Measurements from ENCODE around the gene RDH13. TPM values are rescaled to one million over a fixed set of nuclear protein-coding genes. Genes with fewer than 3 reads are reported as not detected.
"Not testable (repeated sequence)": the region's sequence is repeated elsewhere in the genome, so short reads cannot be mapped to it uniquely, and the experiment has no call there.

RDH13 gene
- polyA plus RNA-seq, 1 experiment = 6.1 TPM

DNA sequence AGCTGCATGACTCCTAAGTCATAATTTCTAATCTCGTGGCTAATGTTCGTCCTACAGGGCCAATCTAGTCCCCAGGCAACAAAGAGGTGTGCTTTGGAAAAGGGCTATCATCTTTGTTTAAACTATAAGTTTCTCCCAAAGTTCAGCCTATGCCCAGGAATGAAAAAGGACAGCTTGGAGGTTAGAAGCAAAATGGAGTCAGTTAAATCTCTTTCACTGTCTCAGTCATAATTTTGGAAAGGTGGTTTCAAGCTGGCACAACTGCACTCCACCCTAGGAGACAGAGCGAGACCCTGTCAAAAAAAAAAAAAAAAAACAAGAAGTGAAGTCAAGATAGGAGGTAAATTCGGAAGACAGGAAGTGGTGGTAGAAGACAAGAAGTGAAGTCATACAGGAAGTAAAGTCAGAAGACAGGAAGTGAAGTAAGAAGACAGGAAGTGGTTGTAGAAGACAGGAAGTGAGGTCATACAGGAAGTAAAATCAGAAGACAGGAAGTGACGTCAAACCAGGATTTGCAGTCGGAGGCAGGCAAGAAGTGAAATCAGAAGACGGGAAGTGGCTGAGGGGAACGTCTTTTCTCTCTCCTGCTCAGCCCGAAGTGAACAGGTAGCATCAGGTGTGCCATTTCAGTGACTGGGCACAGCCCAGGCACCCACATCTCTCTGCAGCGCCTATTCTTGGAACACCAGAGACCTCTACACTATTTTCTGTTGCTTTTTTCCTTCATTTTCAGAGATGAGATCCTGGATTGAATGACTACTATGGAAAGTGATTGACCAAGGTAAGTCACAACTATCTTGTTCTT, 57.1 kb downstream of the RDH13 start:
- no peak for TF ChIP-seq CTCF (IDR thresholded peaks at IDR 0.05; ENCODE audit: insufficient read depth, low read depth, low read length)
- DNase-seq (ENCODE audit: low read depth) = no peak
- Histone ChIP-seq H3K4me3 (ENCODE audit: low read depth, low read length) (no peak overlapping the region), H3K27me3 (ENCODE audit: control insufficient read depth, insufficient read depth, low read length) (no peaks in the 10 kb centered on the region), H3K36me3 (ENCODE audit: control insufficient read depth, insufficient read depth, low read length) (no peaks in the 10 kb centered on the region)
- ChIA-PET CTCF (no interaction called here), POLR2A (no interaction called here)

DNA sequence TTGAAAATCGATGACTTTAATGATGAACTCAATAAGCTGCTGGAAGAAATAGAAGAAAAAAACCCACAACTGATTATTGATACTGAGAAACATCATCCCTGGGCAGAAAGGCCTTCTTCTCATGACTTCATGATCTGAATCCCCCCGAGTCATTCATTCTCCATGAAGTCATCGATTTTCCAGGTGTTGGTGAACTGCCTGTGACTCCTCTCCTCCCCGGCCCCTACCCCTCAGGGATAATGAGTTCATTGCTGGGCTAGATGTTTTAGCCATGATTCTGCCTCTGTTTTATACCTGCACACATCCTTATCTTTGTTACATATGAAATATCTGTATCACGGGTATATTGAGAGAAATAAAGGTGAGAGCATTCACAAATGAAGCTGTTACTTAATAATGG, 62.2 kb downstream of the RDH13 start:
- ChIA-PET POLR2A (no interaction called here), CTCF (interaction anchor here (0.6 to 0.7 kb wide), 2 partner anchors 13 to 51 kb away, joined by 3 read pairs; no protein-coding TSS in a partner anchor)
- no peak for DNase-seq (ENCODE audit: low read depth)

DNA sequence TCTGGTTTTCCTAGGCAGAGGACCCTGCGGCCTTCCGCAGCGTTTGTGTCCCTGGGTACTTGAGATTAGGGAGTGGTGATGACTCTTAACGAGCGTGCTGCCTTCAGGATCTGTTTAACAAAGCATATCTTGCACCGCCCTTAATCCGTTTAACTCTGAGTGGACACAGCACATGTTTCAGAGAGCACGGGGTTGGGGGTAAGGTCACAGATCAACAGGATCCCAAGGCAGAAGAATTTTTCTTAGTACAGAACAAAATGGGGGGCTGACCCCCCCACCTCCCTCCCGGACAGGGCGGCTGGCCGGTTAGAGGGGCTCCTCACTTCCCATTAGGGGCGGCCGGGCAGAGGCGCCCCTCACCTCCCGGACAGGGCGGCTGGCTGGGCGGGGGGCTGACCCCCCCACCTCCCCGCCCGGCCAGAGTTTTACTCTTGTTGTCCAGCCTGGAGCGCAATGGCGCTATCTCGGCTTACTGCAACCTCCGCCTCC, 64.2 kb downstream of the RDH13 start:
- CTCF ChIA-PET; H3K4me3 ChIP-seq (ENCODE audit: low read depth, low read length); POLR2A ChIA-PET; DNase-seq (ENCODE audit: low read depth); H3K27me3 ChIP-seq (ENCODE audit: control insufficient read depth, insufficient read depth, low read length); H3K36me3 ChIP-seq (ENCODE audit: control insufficient read depth, insufficient read depth, low read length): not testable (repeated sequence)

More for the DNA sequence above, 62.2 kb downstream of the RDH13 start:
- Histone ChIP-seq H3K36me3 (ENCODE audit: control insufficient read depth, insufficient read depth, low read length) (no peaks in the 10 kb centered on the region), H3K27me3 (ENCODE audit: control insufficient read depth, insufficient read depth, low read length) (no peaks in the 10 kb centered on the region), H3K4me3 (ENCODE audit: low read depth, low read length) (no peak overlapping the region)
- no peak for TF ChIP-seq CTCF (IDR thresholded peaks at IDR 0.05; ENCODE audit: insufficient read depth, low read depth, low read length)

- no peaks in the 10 kb centered on the region for H3K27me3 ChIP-seq (ENCODE audit: control insufficient read depth, insufficient read depth, low read length)
- no peak overlapping the region for H3K4me3 ChIP-seq (ENCODE audit: low read depth, low read length)
- no peaks in the 10 kb centered on the region for H3K36me3 ChIP-seq (ENCODE audit: control insufficient read depth, insufficient read depth, low read length)
- no peak for DNase-seq (ENCODE audit: low read depth)
- ChIA-PET POLR2A (no interaction called here), CTCF (no interaction called here)
- no peak for TF ChIP-seq CTCF (IDR thresholded peaks at IDR 0.05; ENCODE audit: insufficient read depth, low read depth, low read length)
Measured at GRCh38 chr19:54995561-54995960, 67.4 kb downstream of the RDH13 start.

Other genes with a start within 250 kb of the RDH13 start
- not detected in 2 replicates for gene KIR3DL1, start 246.7 kb downstream of the RDH13 start, polyA plus RNA-seq (2011; rRNA removed)
- gene KIR2DS4, start 230.5 kb downstream of the RDH13 start, polyA plus RNA-seq (2011; rRNA removed) = not detected in 2 replicates
- gene KIR3DL2, start 212.7 kb downstream of the RDH13 start, polyA plus RNA-seq (2011; rRNA removed) = not detected in 2 replicates
- gene FCAR, start 188.9 kb downstream of the RDH13 start, polyA plus RNA-seq (2011; rRNA removed) = not detected in 2 replicates
- gene NCR1, start 157.0 kb downstream of the RDH13 start, polyA plus RNA-seq (2011; rRNA removed) = not detected in 2 replicates
- not detected in 2 replicates for gene NLRP7, start 115.6 kb downstream of the RDH13 start, polyA plus RNA-seq (2011; rRNA removed)
- not detected in 2 replicates for gene NLRP2, start 96.8 kb downstream of the RDH13 start, polyA plus RNA-seq (2011; rRNA removed)
- gene GP6, start 24.9 kb downstream of the RDH13 start, polyA plus RNA-seq (2011; rRNA removed) = not detected in 2 replicates
- 3.6 and 4.4 TPM in 2 replicates for gene EPS8L1, start 12.7 kb upstream of the RDH13 start, polyA plus RNA-seq (2011; rRNA removed)
- gene PPP1R12C, start 54.5 kb upstream of the RDH13 start, polyA plus RNA-seq (2011; rRNA removed) = 36.0 and 50.8 TPM in 2 replicates
- gene TNNT1, start 86.1 kb upstream of the RDH13 start, polyA plus RNA-seq (2011; rRNA removed) = 10.4 and 10.5 TPM in 2 replicates
- gene TNNI3, start 94.6 kb upstream of the RDH13 start, polyA plus RNA-seq (2011; rRNA removed) = 0.12 TPM in 1 of 2 replicates, not detected in the other
- 0.39 and 0.51 TPM in 2 replicates for gene DNAAF3, start 103.5 kb upstream of the RDH13 start, polyA plus RNA-seq (2011; rRNA removed)
- 0.26 and 0.47 TPM in 2 replicates for gene SYT5, start 117.1 kb upstream of the RDH13 start, polyA plus RNA-seq (2011; rRNA removed)
- 2.2 and 4.3 TPM in 2 replicates for gene PTPRH, start 146.4 kb upstream of the RDH13 start, polyA plus RNA-seq (2011; rRNA removed)
- gene TMEM86B, start 165.6 kb upstream of the RDH13 start, polyA plus RNA-seq (2011; rRNA removed) = 0.56 and 1.5 TPM in 2 replicates
- 25.9 and 42.5 TPM in 2 replicates for gene PPP6R1, start 195.9 kb upstream of the RDH13 start, polyA plus RNA-seq (2011; rRNA removed)
- 24.4 and 43.8 TPM in 2 replicates for gene HSPBP1, start 217.0 kb upstream of the RDH13 start, polyA plus RNA-seq (2011; rRNA removed)
- gene BRSK1, start 220.8 kb upstream of the RDH13 start, polyA plus RNA-seq (2011; rRNA removed) = 10.6 and 12.8 TPM in 2 replicates

Data from BJ (cell line).